RWPE1 (cell line): ENCODE data around the gene HECW1.

ENCODE experiments used
- CTCF ChIA-PET: fragments of 350-600 bp; sonication (Branson Sonifier 250); formaldehyde crosslinking; extraction: SDS; loops from one replicate; lab custom pipeline; 2021; lab: Yijun Ruan, JAX
- POLR2A ChIA-PET: fragments of 400-600 bp; formaldehyde crosslinking; extraction: SDS; loops from one replicate; lab custom pipeline; 2020; ENCODE audit warnings: antibody characterized with exemption; ENCODE audit not compliant: low non-redundant PET; lab: Yijun Ruan, JAX
- DNase-seq: peaks from one replicate; pipeline ENCODE4 v3.0.0; 2012; ENCODE audit warnings: low spot score
- H3K27ac ChIP-seq: fragments of 450-650 bp; 2 replicates; pipeline ENCODE4 v1.5.1; 2017
- CTCF ChIP-seq: fragments of 450-650 bp; conservative IDR thresholded peaks from 2 replicates; pipeline ENCODE4 v1.5.1; 2017; ENCODE audit warnings: low read depth, mild to moderate bottlenecking

HECW1 gene

GRCh38 chr7:43292384-43292783, 179.9 kb downstream of the HECW1 start:
- no peak overlapping the region for H3K27ac ChIP-seq
- no peak for TF ChIP-seq CTCF
- ChIA-PET POLR2A (no interaction called here), CTCF (interaction anchor here (0.8 kb wide), 1 partner anchor 9 kb away, joined by 5 read pairs; no protein-coding TSS in a partner anchor)
- no peak for DNase-seq

GRCh38 chr7:43294080-43294630, 181.7 kb downstream of the HECW1 start:
- DNase-seq = peak; percentile 82
- POLR2A ChIA-PET = no interaction called here
- CTCF ChIA-PET = interaction anchor here (0.7 kb wide), 1 partner anchor 39 kb away, joined by 3 read pairs; no protein-coding TSS in a partner anchor
- no peak for TF ChIP-seq CTCF
- no peak overlapping the region; the same call in 1 of the 2 replicates for H3K27ac ChIP-seq

GRCh38 chr7:43295429-43295828, 183.0 kb downstream of the HECW1 start:
- TF ChIP-seq CTCF = no peak
- no peak for DNase-seq
- POLR2A ChIA-PET = no interaction called here
- H3K27ac ChIP-seq = no peak overlapping the region
- CTCF ChIA-PET = interaction anchor here (0.7 kb wide), 1 partner anchor 145 kb away, joined by 3 read pairs; no protein-coding TSS in a partner anchor

GRCh38 chr7:43296306-43296705, 183.9 kb downstream of the HECW1 start:
- ChIA-PET POLR2A (no interaction called here), CTCF (no interaction called here)
- no peak overlapping the region for H3K27ac ChIP-seq
- TF ChIP-seq CTCF = no peak
- DNase-seq = no peak

- no peak for TF ChIP-seq CTCF
- ChIA-PET POLR2A (no interaction called here), CTCF (no interaction called here)
- no peak overlapping the region for H3K27ac ChIP-seq
- DNase-seq = no peak
Measured at GRCh38 chr7:43298617-43299016, 186.2 kb downstream of the HECW1 start.

- ChIA-PET CTCF (no interaction called here), POLR2A (no interaction called here)
- DNase-seq = no peak
- TF ChIP-seq CTCF = no peak
- H3K27ac ChIP-seq = no peak overlapping the region
Measured at GRCh38 chr7:43300121-43300520, 187.7 kb downstream of the HECW1 start.
